MM.1S (cell line): ENCODE measurements around the gene ARID1A.

Experiments used
- DNase-seq: peaks from one replicate; pipeline ENCODE4 v3.0.0-alpha.2; 2015
- H2AFZ ChIP-seq: fragments of 300-600 bp; sonication (generic); 2 replicates; pipeline ENCODE4 v1.6.0; 2016; ENCODE audit warnings: antibody characterized with exemption, low read length
- H3F3A ChIP-seq: fragments of 300-600 bp; sonication (generic); 2 replicates; pipeline ENCODE4 v1.6.1; 2016; ENCODE audit warnings: mild to moderate bottlenecking, antibody characterized with exemption, low read length, moderate library complexity, mixed read lengths; ENCODE audit not compliant: insufficient read depth
- H3K27ac ChIP-seq: fragments of 300-600 bp; sonication (generic); 2 replicates; pipeline ENCODE4 v1.5.1; 2016; ENCODE audit warnings: mild to moderate bottlenecking, low read length
- H3K27me3 ChIP-seq: fragments of 300-600 bp; sonication (generic); replicated peaks from 2 replicates; pipeline ENCODE4 v1.6.0; 2016; ENCODE audit warnings: low read length; ENCODE audit not compliant: insufficient read depth
- H3K36me3 ChIP-seq: fragments of 300-600 bp; sonication (generic); replicated peaks from 2 replicates; pipeline ENCODE4 v1.6.1; 2016; ENCODE audit warnings: mild to moderate bottlenecking, low read length, mixed read lengths; ENCODE audit not compliant: insufficient read depth
- H3K4me1 ChIP-seq: fragments of 300-600 bp; sonication (generic); 2 replicates; pipeline ENCODE4 v1.6.1; 2016; ENCODE audit warnings: low read length, mixed read lengths
- H3K4me2 ChIP-seq: fragments of 300-600 bp; sonication (generic); 2 replicates; pipeline ENCODE4 v1.6.0; 2016; ENCODE audit warnings: low read depth, low read length
- H3K4me3 ChIP-seq: fragments of 300-600 bp; sonication (generic); 2 replicates; pipeline ENCODE4 v1.5.1; 2016; ENCODE audit warnings: low read length, mixed read lengths
- H3K79me2 ChIP-seq: fragments of 300-600 bp; sonication (generic); 2 replicates; pipeline ENCODE4 v1.6.1; 2016; ENCODE audit warnings: mixed run types, low read length, mixed read lengths
- H3K9ac ChIP-seq: fragments of 300-600 bp; sonication (generic); 2 replicates; pipeline ENCODE4 v1.6.1; 2016; ENCODE audit warnings: low read length, mixed read lengths
- H3K9me2 ChIP-seq: fragments of 300-600 bp; sonication (generic); replicated peaks from 2 replicates; pipeline ENCODE4 v1.6.1; 2016; ENCODE audit warnings: mild to moderate bottlenecking, low read length, mixed read lengths; ENCODE audit not compliant: insufficient read depth
- H3K9me3 ChIP-seq: fragments of 300-600 bp; sonication (generic); replicated peaks from 2 replicates; pipeline ENCODE4 v1.6.1; 2016; ENCODE audit warnings: mild to moderate bottlenecking, low read length, mixed read lengths; ENCODE audit not compliant: insufficient read depth
- H4K20me1 ChIP-seq: fragments of 300-600 bp; sonication (generic); 2 replicates; pipeline ENCODE4 v1.6.1; 2016; ENCODE audit warnings: mild to moderate bottlenecking, low read length, moderate library complexity, mixed read lengths; ENCODE audit not compliant: insufficient read depth
- CTCF ChIP-seq: fragments of 300-600 bp; sonication (generic); IDR thresholded peaks from 2 replicates; pipeline ENCODE4 v1.5.1; 2016; ENCODE audit warnings: antibody characterized with exemption, low read length, mixed read lengths
- EZH2 ChIP-seq: fragments of 300-600 bp; sonication (generic); optimal IDR thresholded peaks from 2 replicates; pipeline ENCODE3; 2017; ENCODE audit warnings: low read depth, mild to moderate bottlenecking, antibody characterized with exemption, low read length, mixed read lengths
- EZH2phosphoT487 ChIP-seq: fragments of 300-600 bp; sonication (generic); IDR thresholded peaks from 2 replicates; pipeline ENCODE4 v1.6.1; 2018; ENCODE audit warnings: antibody characterized with exemption, low read length

The ARID1A gene

GRCh38 chr1:26789612-26789865 lies 93.7 kb downstream of the ARID1A start:
- Histone ChIP-seq H3K9me3 (no peaks in the 10 kb centered on the region), H3K79me2 (peaks cover 8% of the 10 kb centered on the region), H3F3A (peaks cover 42% of the 10 kb centered on the region), H4K20me1 (no peaks in the 10 kb centered on the region), H3K27ac (no peak overlapping the region), H3K4me1 (peaks cover 26% of the 10 kb centered on the region), H3K27me3 (no peaks in the 10 kb centered on the region), H3K9me2 (no peaks in the 10 kb centered on the region), H3K4me2 (no peak overlapping the region), H3K9ac (no peak overlapping the region), H2AFZ (no peak overlapping the region), H3K36me3 (no peaks in the 10 kb centered on the region), H3K4me3 (no peak overlapping the region)
- DNase-seq: no peak
- no peak for TF ChIP-seq CTCF
- no peak for TF ChIP-seq EZH2phosphoT487
- no peak for TF ChIP-seq EZH2

GRCh38 chr1:26789931-26790330 lies 94.1 kb downstream of the ARID1A start:
- Histone ChIP-seq H2AFZ (no peak overlapping the region), H3K4me2 (no peak overlapping the region), H3K27me3 (no peaks in the 10 kb centered on the region), H3K27ac (no peak overlapping the region), H3K4me3 (no peak overlapping the region), H3K36me3 (no peaks in the 10 kb centered on the region), H3K79me2 (peaks cover 8% of the 10 kb centered on the region), H3K9ac (no peak overlapping the region), H3K9me2 (no peaks in the 10 kb centered on the region), H3K9me3 (no peaks in the 10 kb centered on the region), H3K4me1 (peaks cover 23% of the 10 kb centered on the region), H3F3A (peaks cover 39% of the 10 kb centered on the region), H4K20me1 (no peaks in the 10 kb centered on the region)
- TF ChIP-seq EZH2: no peak
- no peak for TF ChIP-seq CTCF
- DNase-seq: no peak

GRCh38 chr1:26790551-26790953 lies 94.7 kb downstream of the ARID1A start:
- peaks cover 17% of the 10 kb centered on the region for H3K4me1 ChIP-seq

More at GRCh38 chr1:26790551-26790953, 94.7 kb downstream of the ARID1A start:
- H3K27me3 ChIP-seq: no peaks in the 10 kb centered on the region
- H3K4me2 ChIP-seq: no peak overlapping the region
- H3K79me2 ChIP-seq: peaks cover 8% of the 10 kb centered on the region
- H3F3A ChIP-seq: peaks cover 33% of the 10 kb centered on the region
- H3K9me2 ChIP-seq: no peaks in the 10 kb centered on the region
- no peaks in the 10 kb centered on the region for H3K36me3 ChIP-seq
- no peak for DNase-seq
- H3K4me3 ChIP-seq: no peak overlapping the region
- no peak overlapping the region for H3K27ac ChIP-seq
- H4K20me1 ChIP-seq: no peaks in the 10 kb centered on the region
- no peak overlapping the region for H2AFZ ChIP-seq
- H3K9ac ChIP-seq: no peak overlapping the region
- no peaks in the 10 kb centered on the region for H3K9me3 ChIP-seq
- TF ChIP-seq CTCF (no peak), EZH2 (no peak), EZH2phosphoT487 (no peak)
